ENCODE data around the gene RRAGB.
"Not testable (repeated sequence)": the region's sequence is repeated elsewhere in the genome, so short reads cannot be mapped to it uniquely, and the experiment has no call there.

The RRAGB gene, protein sequence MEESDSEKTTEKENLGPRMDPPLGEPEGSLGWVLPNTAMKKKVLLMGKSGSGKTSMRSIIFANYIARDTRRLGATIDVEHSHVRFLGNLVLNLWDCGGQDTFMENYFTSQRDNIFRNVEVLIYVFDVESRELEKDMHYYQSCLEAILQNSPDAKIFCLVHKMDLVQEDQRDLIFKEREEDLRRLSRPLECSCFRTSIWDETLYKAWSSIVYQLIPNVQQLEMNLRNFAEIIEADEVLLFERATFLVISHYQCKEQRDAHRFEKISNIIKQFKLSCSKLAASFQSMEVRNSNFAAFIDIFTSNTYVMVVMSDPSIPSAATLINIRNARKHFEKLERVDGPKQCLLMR

DNA sequence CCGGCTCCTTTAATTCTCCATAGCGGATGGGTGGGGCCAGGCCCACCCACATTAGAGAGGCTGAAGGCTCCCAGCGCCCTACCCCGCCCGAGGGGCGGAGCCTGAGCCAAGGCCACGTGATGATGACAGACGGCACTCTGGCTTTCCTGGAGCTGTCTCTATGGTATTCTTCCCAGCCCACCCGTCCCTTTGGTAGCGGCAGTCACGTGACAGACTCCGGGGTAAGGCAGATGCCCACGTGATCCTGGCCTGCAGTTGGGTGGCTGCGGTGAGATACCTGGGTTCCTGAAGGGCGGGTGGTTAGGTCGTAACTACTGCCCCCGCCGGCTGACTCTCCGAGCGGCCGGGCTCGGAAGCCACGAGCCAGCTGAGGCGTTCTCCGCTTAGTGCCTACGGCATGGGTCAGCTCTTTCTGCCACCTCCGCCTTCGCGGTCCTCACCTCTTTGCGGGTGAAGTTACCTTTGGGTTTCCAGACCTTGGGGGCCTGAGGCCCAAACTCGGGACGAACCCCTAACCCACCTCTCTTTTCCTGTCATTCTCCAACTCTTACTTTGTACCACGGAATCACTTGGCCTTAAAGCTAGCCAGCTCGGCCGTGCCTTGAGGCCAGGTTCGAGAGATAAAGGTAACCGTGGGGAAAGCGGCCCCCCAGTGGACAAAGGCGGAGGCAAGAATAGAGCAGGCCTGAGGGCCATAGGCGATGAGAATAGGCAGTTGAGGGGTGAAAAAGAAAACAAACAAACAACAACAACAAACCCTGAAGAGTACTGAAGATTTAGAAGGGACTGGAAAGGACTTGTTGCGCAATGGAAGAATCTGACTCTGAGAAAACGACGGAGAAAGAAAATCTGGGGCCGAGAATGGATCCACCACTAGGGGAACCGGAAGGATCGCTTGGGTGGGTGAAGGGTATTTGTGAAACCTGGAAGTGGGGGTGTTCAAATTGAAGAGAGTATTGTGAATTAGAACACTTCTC, at the start of gene RRAGB:
Gene RRAGB (plus strand): TSS at position 229 of the 977 bp plus-strand sequence. CDS start 579 bp downstream, at position 808.
- DNase-seq, result peak; percentile 81 to 95

- DNase-seq, result no peak
These were observed 49.5 kb upstream of the RRAGB start for GRCh38 chrX:55668084-55668483.

- DNase-seq, result not testable (repeated sequence)
These were observed 29.0 kb upstream of the RRAGB start for GRCh38 chrX:55688579-55688978.

DNA sequence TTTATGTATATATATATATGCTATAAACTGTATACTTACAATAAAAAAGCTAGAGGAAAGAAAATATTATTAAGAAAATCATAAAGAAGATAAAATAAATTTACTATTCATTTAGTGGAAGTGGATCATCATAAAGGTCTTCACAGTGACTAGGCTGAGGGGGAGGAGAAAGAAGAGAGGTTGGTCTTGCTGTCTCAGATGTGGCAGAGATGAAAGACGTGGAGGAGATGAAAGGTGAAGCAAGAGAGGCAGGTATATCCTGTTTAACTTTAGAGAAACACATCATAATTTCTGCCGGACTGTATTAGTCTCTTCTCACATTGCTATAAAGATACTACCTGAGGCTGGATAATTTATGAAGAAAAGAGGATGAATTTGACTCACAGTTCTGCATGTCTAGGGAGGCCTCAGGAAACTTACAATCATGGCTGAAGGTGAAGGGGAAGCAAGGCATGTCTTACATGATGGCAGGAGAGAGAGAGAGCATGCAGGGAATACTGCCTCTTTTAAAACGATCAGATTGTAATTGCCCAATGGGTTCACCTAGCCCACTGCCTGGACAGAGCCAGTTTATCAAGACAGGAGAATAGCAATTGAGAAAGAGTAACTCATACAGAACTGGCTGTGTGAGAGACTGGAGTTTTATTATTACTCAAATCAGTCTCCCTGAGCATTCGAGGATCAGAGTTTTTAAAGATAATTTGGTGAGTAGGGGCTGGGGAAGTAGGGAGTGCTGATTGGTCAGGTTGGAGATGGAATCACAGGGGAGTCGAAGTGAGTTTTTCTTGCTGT, 22.1 kb upstream of the RRAGB start:
- DNase-seq, result peak in 1 of 2 experiments; percentile 15

DNA sequence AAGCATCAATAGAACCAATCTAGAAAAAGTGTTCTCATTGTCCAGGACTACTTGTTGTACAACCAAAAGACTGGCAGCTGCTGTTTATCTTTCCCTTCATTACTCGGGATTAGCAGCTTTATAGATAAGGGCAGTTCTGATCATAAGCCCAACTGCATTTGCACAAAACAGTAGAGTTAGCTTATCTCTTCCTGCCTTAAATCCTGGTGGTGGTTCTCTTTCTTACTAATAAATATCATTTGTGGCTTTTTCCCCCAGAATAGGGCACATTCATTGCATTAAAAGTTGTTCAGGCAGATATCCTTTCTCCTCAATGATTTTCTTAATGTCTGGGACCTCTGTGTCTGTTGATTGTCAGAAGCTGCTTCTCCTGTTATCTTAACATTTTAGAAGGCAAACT, 20.2 kb upstream of the RRAGB start:
- DNase-seq, result no peak

DNA sequence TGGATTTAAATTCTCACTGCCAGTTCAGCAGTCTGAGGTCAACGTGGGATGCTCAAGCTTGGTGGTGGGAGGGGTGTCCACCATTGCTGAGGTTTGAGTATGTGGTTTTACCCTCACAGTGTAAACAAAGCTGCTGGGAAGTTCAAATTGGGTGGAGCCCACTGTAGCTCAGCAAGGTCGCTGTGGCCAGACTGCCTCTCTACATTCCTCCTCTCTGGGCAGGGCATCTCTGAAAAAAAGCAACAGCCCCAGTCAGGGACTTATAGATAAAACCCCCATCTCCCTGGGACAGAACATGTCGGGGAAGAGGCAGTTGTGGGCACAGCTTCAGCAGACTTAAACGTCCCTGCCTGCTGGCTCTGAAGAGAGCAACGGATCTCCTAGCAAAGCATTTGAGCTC, 14.9 kb upstream of the RRAGB start:
- DNase-seq, result no peak

GRCh38 chrX:55703436-55703835, 14.1 kb upstream of the RRAGB start:
- not testable (repeated sequence) for DNase-seq

DNA sequence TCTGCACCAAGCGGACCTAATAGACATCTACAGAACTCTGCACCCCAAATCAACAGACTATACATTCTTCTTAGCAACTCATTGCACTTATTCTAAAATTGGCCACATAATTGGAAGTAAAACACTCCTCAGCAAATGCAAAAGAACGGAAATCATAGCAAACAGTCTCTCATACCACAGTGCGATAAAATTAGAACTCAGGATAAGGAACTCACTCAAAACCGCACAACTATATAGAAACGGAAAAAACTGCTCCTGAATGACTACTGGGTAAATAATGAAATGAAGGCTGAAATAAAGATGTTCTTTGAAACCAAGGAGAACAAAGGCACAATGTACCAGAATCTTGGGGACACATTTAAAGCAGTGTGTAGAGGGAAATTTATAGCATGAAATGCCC, 12.5 kb upstream of the RRAGB start:
- DNase-seq, result not testable (repeated sequence)

GRCh38 chrX:55709735-55710134, 7.8 kb upstream of the RRAGB start:
- DNase-seq, result no peak

GRCh38 chrX:55710701-55711100, 6.8 kb upstream of the RRAGB start:
- no peak for DNase-seq

DNA sequence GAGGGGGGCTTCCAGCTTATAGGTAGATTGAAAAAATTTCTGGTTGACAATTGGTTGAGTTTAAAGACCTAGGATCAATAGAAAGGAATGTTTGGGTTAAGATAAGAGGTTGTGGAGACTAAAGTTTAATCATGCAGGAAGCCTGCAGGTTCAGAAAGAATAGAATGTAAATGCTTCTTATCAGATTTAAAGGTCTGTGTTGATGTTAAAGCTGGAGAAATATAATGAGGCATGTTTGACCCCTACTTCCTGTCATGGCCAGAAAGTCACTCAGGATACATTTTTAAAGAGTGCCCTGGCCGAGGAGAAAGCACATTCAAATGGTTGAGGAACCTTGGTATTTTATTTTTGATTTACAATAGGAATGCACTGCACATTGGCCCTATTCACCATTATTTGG, 3.9 kb upstream of the RRAGB start:
- no peak for DNase-seq

- DNase-seq, result no peak
These were observed 3.4 kb upstream of the RRAGB start for GRCh38 chrX:55714161-55714560.

GRCh38 chrX:55715847-55716246, 1.7 kb upstream of the RRAGB start:
- DNase-seq, result no peak

DNA sequence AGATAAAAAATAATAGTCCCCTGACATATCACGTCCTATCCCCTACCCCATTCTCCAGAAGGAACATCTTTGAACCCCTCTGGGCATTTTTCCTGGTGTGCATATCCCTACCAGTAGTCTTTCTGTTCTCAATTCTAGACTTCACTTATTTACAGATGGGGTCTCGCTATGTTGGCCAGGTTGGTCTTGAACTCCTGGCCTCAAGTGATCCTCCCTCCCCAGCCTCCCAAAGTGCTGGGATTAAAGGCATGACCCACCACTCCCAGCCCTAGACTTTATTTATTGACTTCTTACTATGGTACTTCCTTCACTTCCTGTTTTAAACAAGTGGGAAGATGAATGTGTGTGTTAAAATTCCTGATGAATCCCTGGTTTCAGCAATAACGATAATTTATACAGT, 612 bp upstream of the RRAGB start:
- no peak for DNase-seq

GRCh38 chrX:55731826-55732225, 14.3 kb downstream of the RRAGB start:
- DNase-seq, result no peak

GRCh38 chrX:55738969-55739368, 21.4 kb downstream of the RRAGB start:
- no peak for DNase-seq

- DNase-seq, result no peak
These were observed 25.1 kb downstream of the RRAGB start for GRCh38 chrX:55742649-55743048.

DNA sequence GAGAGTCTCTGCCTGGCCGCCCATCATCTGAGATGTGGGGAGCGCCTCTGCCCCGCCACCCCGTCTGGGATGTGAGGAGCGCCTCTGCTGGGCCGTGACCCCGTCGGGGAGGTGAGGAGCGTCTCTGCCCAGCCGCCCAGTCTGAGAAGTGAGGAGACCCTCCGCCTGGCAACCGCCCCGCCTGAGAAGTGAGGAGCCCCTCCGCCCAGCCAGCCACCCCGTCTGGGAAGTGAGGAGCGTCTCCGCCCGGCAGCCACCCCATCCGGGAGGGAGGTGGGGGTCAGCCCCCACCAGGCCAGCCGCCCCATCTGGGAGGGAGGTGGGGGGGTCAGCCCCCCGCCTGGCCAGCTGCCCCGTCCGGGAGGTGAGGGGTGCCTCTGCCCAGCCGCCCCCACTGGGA, 30.9 kb downstream of the RRAGB start:
- DNase-seq, result not testable (repeated sequence)

- DNase-seq, result no peak
These were observed 32.7 kb downstream of the RRAGB start for GRCh38 chrX:55750256-55750655.

GRCh38 chrX:55754861-55755294, 37.3 kb downstream of the RRAGB start:
- DNase-seq, result no peak

- no peak for DNase-seq
These were observed 40.5 kb downstream of the RRAGB start for GRCh38 chrX:55758033-55758432.

GRCh38 chrX:55759478-55759877, 41.9 kb downstream of the RRAGB start:
- no peak for DNase-seq

- DNase-seq, result no peak
These were observed 49.6 kb downstream of the RRAGB start for GRCh38 chrX:55767100-55767499.

All from stimulated activated CD4-positive, alpha-beta T cell treated with anti-CD3 and anti-CD28 coated beads, Interleukin-4, amount 100 ng/mL, for 4 hours (primary cell).